Lower leg skin (tissue), 4 donors: ENCODE measurements around the gene PRELID1. TPM values are rescaled to one million over a fixed set of nuclear protein-coding genes. Genes with fewer than 3 reads are reported as not detected.

ENCODE experiments used
- DNase-seq, 2 donors: peaks; one replicate each; pipeline ENCODE4 v3.0.0-alpha.2; 2019; ENCODE audit warnings: low spot score in 2 of 2
- H3K4me3 ChIP-seq: fragments of 200-600 bp; sonication (generic); 2 replicates; pipeline ENCODE4 v1.5.1; 2017; ENCODE audit warnings: mild to moderate bottlenecking, low read depth; ENCODE audit not compliant: poor library complexity, severe bottlenecking
- POLR2A ChIP-seq, 2 donors: fragments of 450-650 bp; IDR thresholded peaks; one replicate each; pipeline ENCODE4 v1.6.1; 2016 to 2017; ENCODE audit warnings: antibody characterized with exemption in 2 of 2, mild to moderate bottlenecking in 1 of 2, moderate library complexity in 1 of 2
- WGBS, 2 donors: methylation state at CpG; one replicate each; pipeline ENCODE4 v1.1.5; 2018; 5-methylcytosine and 5-hydroxymethylcytosine counted together
- intact Hi-C: fragments of 100-400 bp; cut with DNase I; formaldehyde crosslinking; loops from one replicate; pipeline ENCODE4 v1.15.0; 2023; ENCODE audit warnings: low total_unique reads
- total RNA-seq, 4 donors: library from RNA; depleted of rRNA; stranded (reverse); fragments of >200 nt; gene quantifications; one replicate each; pipeline ENCODE4 v1.1.0, GENCODE V29; 2016
- TF ChIP-seq, protein P1 (sequence below), 3 donors: fragments of 450-650 bp; IDR thresholded peaks; one replicate each; pipeline ENCODE4 v1.5.1; 2016; ENCODE audit warnings: antibody characterized with exemption in 3 of 3, mild to moderate bottlenecking in 3 of 3, moderate library complexity in 2 of 3

The PRELID1 gene
- total RNA-seq, 4 donors from 2014 or later = 60.7 to 122 (median 96.7) TPM

DNA sequence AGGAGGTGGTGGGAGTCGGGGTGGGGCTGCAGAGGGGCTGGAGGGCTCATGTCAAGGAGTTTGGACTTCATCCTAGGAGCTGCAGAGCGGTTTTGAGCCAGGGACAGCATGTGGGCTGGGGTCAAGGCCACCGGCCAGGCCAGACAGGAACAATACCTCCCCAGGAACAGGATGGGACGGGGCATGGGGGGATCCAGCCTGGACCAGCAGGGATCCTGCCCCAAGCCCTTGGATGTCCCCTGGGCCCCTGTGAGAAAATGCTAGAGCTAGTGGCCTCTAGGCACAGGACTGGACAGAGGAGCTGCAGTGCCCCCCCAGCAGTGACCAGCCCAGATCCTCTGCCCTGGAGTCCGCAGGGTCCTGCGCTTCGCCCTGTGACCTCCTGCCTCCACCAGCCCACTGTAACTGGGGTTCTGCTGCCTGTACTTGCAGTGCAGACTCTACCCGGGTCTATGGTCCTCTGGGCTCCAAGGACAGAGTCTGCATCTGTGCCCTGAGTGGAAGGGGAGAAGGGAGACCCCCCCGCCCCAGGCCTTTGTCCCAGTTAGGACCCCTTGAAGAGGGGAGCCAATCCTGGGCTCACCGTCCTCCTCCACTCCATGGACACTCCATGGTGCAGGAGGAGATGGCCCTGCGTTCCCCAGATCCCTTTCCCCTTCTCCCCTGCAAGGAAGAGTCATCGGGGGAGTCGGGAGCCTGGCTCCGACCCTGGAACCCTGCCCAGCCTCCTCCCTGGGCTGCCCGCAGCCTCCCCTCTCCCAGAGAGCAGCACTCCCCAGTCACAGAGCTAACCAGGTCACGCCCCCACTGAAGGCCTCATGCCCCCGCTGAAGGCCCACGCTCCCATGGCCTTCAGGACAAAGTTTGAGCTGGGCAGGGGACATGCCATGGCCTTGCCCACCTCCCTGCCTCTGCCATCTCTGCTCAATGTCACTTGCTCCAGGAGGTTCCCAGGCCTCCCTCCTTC is 11.1 kb downstream of the PRELID1 start:
- TF ChIP-seq, protein P1, sequence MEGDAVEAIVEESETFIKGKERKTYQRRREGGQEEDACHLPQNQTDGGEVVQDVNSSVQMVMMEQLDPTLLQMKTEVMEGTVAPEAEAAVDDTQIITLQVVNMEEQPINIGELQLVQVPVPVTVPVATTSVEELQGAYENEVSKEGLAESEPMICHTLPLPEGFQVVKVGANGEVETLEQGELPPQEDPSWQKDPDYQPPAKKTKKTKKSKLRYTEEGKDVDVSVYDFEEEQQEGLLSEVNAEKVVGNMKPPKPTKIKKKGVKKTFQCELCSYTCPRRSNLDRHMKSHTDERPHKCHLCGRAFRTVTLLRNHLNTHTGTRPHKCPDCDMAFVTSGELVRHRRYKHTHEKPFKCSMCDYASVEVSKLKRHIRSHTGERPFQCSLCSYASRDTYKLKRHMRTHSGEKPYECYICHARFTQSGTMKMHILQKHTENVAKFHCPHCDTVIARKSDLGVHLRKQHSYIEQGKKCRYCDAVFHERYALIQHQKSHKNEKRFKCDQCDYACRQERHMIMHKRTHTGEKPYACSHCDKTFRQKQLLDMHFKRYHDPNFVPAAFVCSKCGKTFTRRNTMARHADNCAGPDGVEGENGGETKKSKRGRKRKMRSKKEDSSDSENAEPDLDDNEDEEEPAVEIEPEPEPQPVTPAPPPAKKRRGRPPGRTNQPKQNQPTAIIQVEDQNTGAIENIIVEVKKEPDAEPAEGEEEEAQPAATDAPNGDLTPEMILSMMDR (IDR thresholded peaks at IDR 0.05) = no peak
- TF ChIP-seq POLR2A (IDR thresholded peaks at IDR 0.05) = no peak
- H3K4me3 ChIP-seq = no peak overlapping the region
- no peak for DNase-seq
- 89 to 92% methylated on average over 15 to 17 of the region's 18 CpGs for WGBS, 2 donors
- intact Hi-C loops = loop anchor here (10.0 kb wide), 1 partner anchor 140 kb away; no protein-coding TSS in a partner anchor

DNA sequence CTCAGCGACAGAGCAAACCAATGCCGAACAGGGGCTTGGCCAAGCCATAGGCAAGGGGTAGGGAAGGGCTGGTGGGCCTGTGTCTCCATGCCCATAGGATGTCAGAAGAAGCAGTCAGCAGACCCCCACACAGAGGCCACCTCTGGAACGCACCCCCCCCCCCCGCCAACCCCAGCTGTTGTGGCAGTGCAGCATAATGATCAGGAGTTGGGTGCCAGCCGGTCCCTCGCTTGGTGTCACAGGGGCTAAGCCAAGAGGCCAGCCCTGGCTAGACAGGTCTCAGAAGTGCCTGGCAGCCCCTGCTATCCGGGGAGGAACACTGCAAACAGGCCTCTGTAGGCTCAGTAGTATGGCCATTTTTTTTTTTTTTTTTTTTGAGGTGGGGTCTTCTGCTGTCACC is 11.8 kb downstream of the PRELID1 start:
- no peak overlapping the region for H3K4me3 ChIP-seq
- 86 to 93% methylated on average over 4 to 7 of the region's 7 CpGs for WGBS, 2 donors
- DNase-seq = no peak
- TF ChIP-seq, protein P1 (IDR thresholded peaks at IDR 0.05) = no peak
- no peak for TF ChIP-seq POLR2A (IDR thresholded peaks at IDR 0.05)
- intact Hi-C loops = loop anchor here (10.0 kb wide), 1 partner anchor 139 kb away; no protein-coding TSS in a partner anchor

DNA sequence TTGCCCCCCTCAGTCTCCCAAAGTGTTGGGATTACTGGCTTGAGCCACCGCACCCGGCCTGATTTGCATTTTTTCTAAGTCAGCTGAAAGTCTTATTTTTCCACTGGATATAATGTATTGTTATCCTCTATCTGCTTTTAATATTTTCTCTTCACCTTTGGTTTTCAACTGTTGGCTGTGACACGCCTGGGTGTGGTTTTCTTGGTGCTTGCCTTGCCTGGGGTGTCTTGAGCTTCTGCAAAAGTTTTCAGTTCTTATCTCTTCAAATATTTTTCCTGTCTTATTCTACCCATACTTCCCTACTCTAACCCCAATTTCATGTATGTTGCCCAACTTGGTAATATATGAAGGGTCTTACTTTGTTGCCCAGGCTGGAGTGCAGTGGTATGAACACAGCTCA is 12.4 kb downstream of the PRELID1 start:
- intact Hi-C loops = loop anchor here (10.0 kb wide), 1 partner anchor 139 kb away; no protein-coding TSS in a partner anchor

DNA sequence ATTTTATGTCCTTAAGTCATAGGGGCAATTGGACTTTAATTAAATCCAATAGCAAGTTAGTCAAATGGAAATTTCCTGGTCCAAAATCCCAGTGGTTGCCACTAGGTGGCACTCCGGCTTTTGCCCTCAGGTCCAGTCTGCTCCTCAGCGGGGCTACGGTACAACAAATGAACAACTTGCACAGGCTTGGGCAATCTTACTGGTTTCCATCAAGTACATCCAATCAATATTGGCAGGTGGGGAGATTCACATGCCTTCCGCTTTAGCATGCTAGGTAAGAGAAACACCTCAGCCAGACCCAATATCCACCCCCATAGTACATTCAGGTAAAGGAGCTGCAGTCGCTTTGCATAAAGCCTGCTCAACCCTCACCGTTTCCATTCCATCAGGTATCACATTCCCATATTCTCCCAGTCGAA is 14.4 kb downstream of the PRELID1 start:
- TF ChIP-seq, protein P1 (IDR thresholded peaks at IDR 0.05) = peak in 1 of 3 donors; percentile 41
- no peak for TF ChIP-seq POLR2A (IDR thresholded peaks at IDR 0.05)
- peak; percentile 71 to 94 for DNase-seq
- no peak overlapping the region for H3K4me3 ChIP-seq
- intact Hi-C loops = loop anchor here (10.0 kb wide), 1 partner anchor 137 kb away; no protein-coding TSS in a partner anchor
- WGBS, 2 donors = 32% methylated on average over 7 of the region's 7 CpGs

More for the DNA sequence above, 12.4 kb downstream of the PRELID1 start:
- H3K4me3 ChIP-seq = no peak overlapping the region
- no peak for DNase-seq
- TF ChIP-seq POLR2A (IDR thresholded peaks at IDR 0.05) = no peak
- TF ChIP-seq, protein P1 (IDR thresholded peaks at IDR 0.05) = no peak
- WGBS, 2 donors = 98% methylated on average over 3 of the region's 3 CpGs

DNA sequence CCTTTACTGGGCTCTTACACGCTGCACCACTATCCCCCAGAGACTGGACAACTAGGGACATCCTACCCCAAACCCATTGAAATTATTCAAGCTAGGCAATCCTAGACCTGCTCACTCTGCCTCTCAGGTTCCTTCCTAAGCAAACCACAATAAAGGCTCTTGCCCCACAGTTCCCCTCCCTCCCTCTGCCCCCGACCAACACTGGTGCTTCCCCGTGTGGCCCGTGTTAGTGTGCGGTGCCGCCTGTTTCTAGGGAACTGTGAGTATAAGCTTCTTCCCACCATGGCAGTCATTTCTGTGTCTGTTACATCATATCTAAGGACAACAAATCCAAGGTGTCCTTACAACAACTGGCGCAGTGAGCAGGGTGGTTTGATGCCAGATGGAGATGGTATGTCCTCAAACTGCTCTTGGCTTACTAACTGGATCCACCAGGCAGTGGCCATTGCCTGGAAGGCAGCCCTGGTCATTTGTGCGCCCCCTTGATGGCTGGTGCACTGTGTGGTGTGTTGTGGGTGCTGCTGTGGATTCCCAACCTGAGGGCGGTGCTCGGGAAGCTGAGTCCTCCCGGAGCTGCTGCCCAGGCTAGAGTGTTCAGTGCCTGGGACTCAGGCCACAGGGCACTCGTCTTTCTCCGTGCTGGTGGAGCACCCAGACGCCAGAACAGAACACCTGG is 16.5 kb downstream of the PRELID1 start:
- intact Hi-C loops = loop anchor here (10.0 kb wide), 1 partner anchor 135 kb away; no protein-coding TSS in a partner anchor
- 94% methylated on average over 13 to 14 of the region's 14 CpGs for WGBS, 2 donors
- TF ChIP-seq POLR2A (IDR thresholded peaks at IDR 0.05) = no peak
- no peak overlapping the region for H3K4me3 ChIP-seq
- DNase-seq = no peak

DNA sequence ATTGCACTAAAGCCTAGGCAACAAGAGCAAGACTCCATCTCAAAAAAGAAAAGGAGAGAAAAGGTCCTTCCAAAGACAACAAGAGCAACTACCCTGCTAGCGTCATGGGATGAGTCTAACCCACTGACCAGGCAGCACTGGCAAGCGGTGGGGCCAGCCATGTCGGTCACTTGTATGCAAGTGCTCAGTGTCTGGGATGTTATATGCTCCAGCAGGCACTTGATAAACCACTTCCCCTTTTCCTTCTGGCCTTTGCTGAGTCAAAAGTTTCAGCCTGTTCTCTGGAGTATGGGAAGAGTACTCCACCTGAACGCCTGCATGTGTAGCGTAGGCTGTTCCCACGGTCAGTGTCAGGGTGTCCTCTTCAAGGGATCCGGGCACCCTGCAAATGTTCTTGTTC is 17.3 kb downstream of the PRELID1 start:
- 85 to 92% methylated on average over 7 of the region's 7 CpGs for WGBS, 2 donors
- TF ChIP-seq, protein P1 (IDR thresholded peaks at IDR 0.05) = no peak
- TF ChIP-seq POLR2A (IDR thresholded peaks at IDR 0.05) = no peak
- no peak overlapping the region for H3K4me3 ChIP-seq
- intact Hi-C loops = no loop called here
- DNase-seq = no peak
